ENCODE data around the gene SRC. TPM values are rescaled to one million over a fixed set of nuclear protein-coding genes. Genes with fewer than 3 reads are reported as not detected.

The SRC gene
- total and polyA plus RNA-seq, 2 donors (not counting 3 experiments of a cell fraction or from before 2014, with no cell fraction given), result 22.6 to 29.4 TPM

DNA sequence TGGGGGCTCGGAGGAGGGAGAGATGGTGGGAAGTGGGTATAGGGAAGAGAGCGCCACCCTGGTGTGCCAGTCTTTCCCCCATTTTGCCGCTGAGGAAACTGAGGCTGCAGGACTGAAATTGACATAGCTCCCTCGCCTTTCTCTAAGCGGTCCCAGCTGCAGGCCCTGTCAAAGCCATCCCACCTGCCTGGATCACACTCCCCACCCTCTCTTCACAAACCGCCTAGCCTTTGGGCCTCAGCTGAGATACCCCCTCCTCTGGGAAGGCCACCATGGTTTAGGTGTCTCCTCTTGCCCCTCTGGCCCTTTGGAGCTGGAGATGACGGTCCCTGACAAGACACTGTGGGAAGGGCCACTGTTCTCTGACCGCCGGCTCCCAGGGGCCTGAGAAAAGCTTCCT is 16.9 kb downstream of the SRC start:
- ChIA-PET POLR2A (no interaction called here), CTCF (interaction anchor here (1.1 kb wide), 1 partner anchor 12 kb away, joined by 4 read pairs; no protein-coding TSS in a partner anchor)
- H2AFZ ChIP-seq (ENCODE audit: low read depth, low read length), result no peak overlapping the region
- BruUV-seq (replicated peaks), result no TSS peak
- no peak for DNase-seq (ENCODE audit: low read depth, low spot score)
- H3K9me1 ChIP-seq (replicated peaks; ENCODE audit: control insufficient read depth, extremely low read depth, insufficient read depth, low read length), result no peaks in the 10 kb centered on the region
- no peak overlapping the region for H3K9ac ChIP-seq (replicated peaks; ENCODE audit: extremely low read depth, insufficient read depth, low read length)
- H3K4me1 ChIP-seq (ENCODE audit: control insufficient read depth, extremely low read depth, insufficient read depth, low read length), result no peaks in the 10 kb centered on the region
- H3K9me3 ChIP-seq (replicated peaks; ENCODE audit: control insufficient read depth, insufficient read depth, low read length), result no peaks in the 10 kb centered on the region
- no peaks in the 10 kb centered on the region for H4K20me1 ChIP-seq (replicated peaks; ENCODE audit: control insufficient read depth, extremely low read depth, insufficient read depth, low read length)
- H3K79me2 ChIP-seq (ENCODE audit: control insufficient read depth, insufficient read depth, low read length), result peaks cover 42% of the 10 kb centered on the region
- dilution Hi-C loops (cut with MboI; ENCODE audit: extremely low pct_ligation_motif_present, low sequenced_read_pairs), result no loop called here
- no peak overlapping the region for H3K4me2 ChIP-seq (ENCODE audit: insufficient read depth, low read length)
- H3K27me3 ChIP-seq (ENCODE audit: control insufficient read depth in 2 of 2, insufficient read depth in 2 of 2, low read length in 2 of 2), result no peaks in the 10 kb centered on the region
- peaks cover 3 to 8% of the 10 kb centered on the region in 2 experiments for H3K36me3 ChIP-seq (ENCODE audit: control insufficient read depth in 2 of 2, extremely low read depth in 1 of 2, insufficient read depth in 2 of 2, low read length in 2 of 2)
- H3K27ac ChIP-seq (ENCODE audit: insufficient read depth, low read depth, low read length), result no peak overlapping the region
- H3K4me3 ChIP-seq (replicated peaks in 1 of 3; ENCODE audit: insufficient read depth in 1 of 3, low read depth in 1 of 3, low read length in 3 of 3), result no peak overlapping the region
- intact Hi-C loops (cut with micrococcal nuclease), result no loop called here
- FAIRE-seq, result no peak
- no peak for TF ChIP-seq POLR2A (IDR thresholded peaks at IDR 0.05; ENCODE audit: low read depth, low read length)
- TF ChIP-seq FOS (IDR thresholded peaks at IDR 0.05; ENCODE audit: borderline replicate concordance, insufficient read depth, low read length), result no peak
- no peak for TF ChIP-seq POLR2AphosphoS5 (IDR thresholded peaks at IDR 0.05; ENCODE audit: insufficient read depth, low read depth, low read length)
- no peak for TF ChIP-seq GATA2 (IDR thresholded peaks at IDR 0.05; ENCODE audit: insufficient read depth, insufficient read length, low read depth, low read length)
- no peak for TF ChIP-seq JUN (IDR thresholded peaks at IDR 0.05; ENCODE audit: borderline replicate concordance, insufficient read depth, insufficient read length, low read depth)
- TF ChIP-seq, protein P1, sequence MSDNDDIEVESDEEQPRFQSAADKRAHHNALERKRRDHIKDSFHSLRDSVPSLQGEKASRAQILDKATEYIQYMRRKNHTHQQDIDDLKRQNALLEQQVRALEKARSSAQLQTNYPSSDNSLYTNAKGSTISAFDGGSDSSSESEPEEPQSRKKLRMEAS (IDR thresholded peaks at IDR 0.05; ENCODE audit: insufficient read depth, insufficient read length), result no peak
- no peak for TF ChIP-seq MYC (IDR thresholded peaks at IDR 0.05; ENCODE audit: low read depth, low read length)

DNA sequence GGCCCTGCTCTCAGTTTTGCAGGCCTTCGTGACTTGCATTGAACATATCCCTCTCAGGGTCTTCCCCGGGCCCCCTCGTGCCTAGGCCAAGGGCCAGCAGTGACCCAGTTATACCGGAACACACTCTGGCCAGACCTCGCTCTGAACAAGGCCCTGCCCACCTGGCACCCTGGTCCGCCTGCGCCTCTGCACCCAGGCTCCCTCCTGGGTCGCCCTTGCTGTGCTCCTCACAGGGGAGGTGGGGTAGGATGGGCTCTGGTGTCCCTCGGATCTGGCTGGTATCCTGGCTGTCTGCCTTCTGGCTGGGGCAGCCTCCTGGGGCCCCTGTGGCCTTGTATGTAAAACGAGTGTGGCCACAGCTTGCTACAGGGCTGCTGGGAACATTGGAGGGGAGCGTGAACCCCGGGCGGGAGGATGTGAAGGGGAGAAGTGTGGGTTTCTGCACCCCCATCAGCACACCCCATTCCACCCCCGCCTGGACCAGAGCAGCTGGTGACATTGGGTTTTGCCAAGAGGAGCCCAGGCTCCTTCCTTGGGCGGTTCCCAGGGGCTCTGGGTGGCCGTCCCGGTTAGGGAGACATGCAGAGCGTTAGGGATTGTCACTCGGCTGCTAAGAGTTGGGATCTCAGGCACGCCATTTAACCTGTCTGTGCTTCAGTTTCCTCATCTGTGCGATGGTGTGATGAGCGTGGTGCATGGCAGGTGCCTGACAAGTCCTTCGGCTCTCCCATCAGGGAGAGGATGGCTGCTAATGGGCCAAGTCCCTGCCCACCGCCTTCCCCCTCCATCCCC is 17.5 kb downstream of the SRC start:
- Histone ChIP-seq H3K9me3 (replicated peaks; ENCODE audit: control insufficient read depth, insufficient read depth, low read length) (no peaks in the 10 kb centered on the region), H3K9ac (replicated peaks; ENCODE audit: extremely low read depth, insufficient read depth, low read length) (no peak overlapping the region), H3K79me2 (ENCODE audit: control insufficient read depth, insufficient read depth, low read length) (peaks cover 36% of the 10 kb centered on the region), H3K27me3 (ENCODE audit: control insufficient read depth in 2 of 2, insufficient read depth in 2 of 2, low read length in 2 of 2) (no peaks in the 10 kb centered on the region), H3K36me3 (ENCODE audit: control insufficient read depth in 2 of 2, extremely low read depth in 1 of 2, insufficient read depth in 2 of 2, low read length in 2 of 2) (peaks cover 3 to 8% of the 10 kb centered on the region in 2 experiments), H3K4me1 (ENCODE audit: control insufficient read depth, extremely low read depth, insufficient read depth, low read length) (no peaks in the 10 kb centered on the region), H3K27ac (ENCODE audit: insufficient read depth, low read depth, low read length) (no peak overlapping the region), H3K4me2 (ENCODE audit: insufficient read depth, low read length) (no peak overlapping the region), H2AFZ (ENCODE audit: low read depth, low read length) (no peak overlapping the region), H4K20me1 (replicated peaks; ENCODE audit: control insufficient read depth, extremely low read depth, insufficient read depth, low read length) (no peaks in the 10 kb centered on the region), H3K9me1 (replicated peaks; ENCODE audit: control insufficient read depth, extremely low read depth, insufficient read depth, low read length) (no peaks in the 10 kb centered on the region), H3K4me3 (replicated peaks in 1 of 3; ENCODE audit: insufficient read depth in 1 of 3, low read depth in 1 of 3, low read length in 3 of 3) (no peak overlapping the region)
- CTCF ChIA-PET, result interaction anchor here (1.1 kb wide), 1 partner anchor 12 kb away, joined by 4 read pairs; no protein-coding TSS in a partner anchor
- TF ChIP-seq POLR2A (IDR thresholded peaks at IDR 0.05; ENCODE audit: low read depth, low read length), result no peak
- TF ChIP-seq FOS (IDR thresholded peaks at IDR 0.05; ENCODE audit: borderline replicate concordance, insufficient read depth, low read length), result no peak
- TF ChIP-seq, protein P2, sequence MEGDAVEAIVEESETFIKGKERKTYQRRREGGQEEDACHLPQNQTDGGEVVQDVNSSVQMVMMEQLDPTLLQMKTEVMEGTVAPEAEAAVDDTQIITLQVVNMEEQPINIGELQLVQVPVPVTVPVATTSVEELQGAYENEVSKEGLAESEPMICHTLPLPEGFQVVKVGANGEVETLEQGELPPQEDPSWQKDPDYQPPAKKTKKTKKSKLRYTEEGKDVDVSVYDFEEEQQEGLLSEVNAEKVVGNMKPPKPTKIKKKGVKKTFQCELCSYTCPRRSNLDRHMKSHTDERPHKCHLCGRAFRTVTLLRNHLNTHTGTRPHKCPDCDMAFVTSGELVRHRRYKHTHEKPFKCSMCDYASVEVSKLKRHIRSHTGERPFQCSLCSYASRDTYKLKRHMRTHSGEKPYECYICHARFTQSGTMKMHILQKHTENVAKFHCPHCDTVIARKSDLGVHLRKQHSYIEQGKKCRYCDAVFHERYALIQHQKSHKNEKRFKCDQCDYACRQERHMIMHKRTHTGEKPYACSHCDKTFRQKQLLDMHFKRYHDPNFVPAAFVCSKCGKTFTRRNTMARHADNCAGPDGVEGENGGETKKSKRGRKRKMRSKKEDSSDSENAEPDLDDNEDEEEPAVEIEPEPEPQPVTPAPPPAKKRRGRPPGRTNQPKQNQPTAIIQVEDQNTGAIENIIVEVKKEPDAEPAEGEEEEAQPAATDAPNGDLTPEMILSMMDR (IDR thresholded peaks at IDR 0.05; ENCODE audit: extremely low read depth in 1 of 2, insufficient read depth in 1 of 2, low read depth in 1 of 2, low read length in 2 of 2), result no peak
- no peak for TF ChIP-seq MYC (IDR thresholded peaks at IDR 0.05; ENCODE audit: low read depth, low read length)
- no peak for TF ChIP-seq EZH2 (IDR thresholded peaks at IDR 0.05; ENCODE audit: borderline replicate concordance, low read depth, low read length, severe bottlenecking)
- no peak for TF ChIP-seq POLR2AphosphoS5 (IDR thresholded peaks at IDR 0.05; ENCODE audit: insufficient read depth, low read depth, low read length)
- no peak for TF ChIP-seq JUN (IDR thresholded peaks at IDR 0.05; ENCODE audit: borderline replicate concordance, insufficient read depth, insufficient read length, low read depth)
- TF ChIP-seq GATA2 (IDR thresholded peaks at IDR 0.05; ENCODE audit: insufficient read depth, insufficient read length, low read depth, low read length), result no peak
- TF ChIP-seq, protein P1 (IDR thresholded peaks at IDR 0.05; ENCODE audit: insufficient read depth, insufficient read length), result no peak
- dilution Hi-C loops (cut with MboI; ENCODE audit: extremely low pct_ligation_motif_present, low sequenced_read_pairs) (no loop called here), intact Hi-C loops (cut with micrococcal nuclease) (no loop called here)
- no TSS peak for BruUV-seq (replicated peaks)
- DNase-seq (ENCODE audit: low read depth, low spot score) (no peak), FAIRE-seq (no peak)
- POLR2A ChIA-PET, result no interaction called here

All from endothelial cell of umbilical vein (primary cell).